Stimulated activated memory B cell treated with anti-CD40 and anti-IgM and Interleukin-4, amounts not matched to agents 10 μg/mL and 1 μg/mL and 100 μg/mL, for 72 hours (primary cell): Measurements from ENCODE around the gene SLX4.
A peak's percentile ranks its signal among the peaks of the same experiment; 100 is the strongest.

Source experiments
- ATAC-seq: fragments of 150-1000 bp; cut with Tn5 transposase; 2 replicates; pipeline ENCODE4 v1.10.0; 2021
- H3K27ac Mint-ChIP-seq: one replicate; pipeline ENCODE4 v1.8.0; 2022; ENCODE audit warnings: mild to moderate bottlenecking, mixed read lengths
- H3K27me3 Mint-ChIP-seq: one replicate; pipeline ENCODE4 v1.8.0; 2022; ENCODE audit warnings: mixed read lengths
- H3K36me3 Mint-ChIP-seq: one replicate; pipeline ENCODE4 v1.8.0; 2022; ENCODE audit warnings: mixed read lengths
- H3K4me1 Mint-ChIP-seq: one replicate; pipeline ENCODE4 v1.8.0; 2022; ENCODE audit warnings: mixed read lengths
- H3K4me3 Mint-ChIP-seq: one replicate; pipeline ENCODE4 v1.8.0; 2022; ENCODE audit warnings: mild to moderate bottlenecking, moderate library complexity, mixed read lengths
- H3K9me3 Mint-ChIP-seq: one replicate; pipeline ENCODE4 v1.8.0; 2022; ENCODE audit warnings: mixed read lengths

SLX4 gene

DNA sequence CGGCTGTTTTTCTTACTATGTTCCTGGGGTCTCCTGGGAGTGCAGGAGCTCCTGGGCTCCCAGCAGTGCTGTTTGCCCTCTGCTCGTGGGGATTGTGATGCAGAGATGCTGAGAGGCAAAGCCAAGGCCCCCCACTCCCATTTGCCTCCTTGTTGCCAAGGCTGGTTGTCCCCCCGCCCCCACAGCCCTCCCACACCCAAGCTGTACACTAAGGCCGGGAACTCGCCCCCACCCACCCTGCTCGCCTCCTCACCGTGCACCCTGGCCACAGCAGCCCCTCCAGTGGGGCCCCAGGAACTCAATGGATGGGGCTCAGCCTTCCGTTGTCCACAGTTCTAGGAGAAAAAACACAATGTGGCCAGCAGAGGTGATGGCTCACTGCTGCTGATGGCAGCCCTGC, 44.4 kb downstream of the SLX4 start:
- no peaks in the 10 kb centered on the region for H3K4me1 Mint-ChIP-seq

DNA sequence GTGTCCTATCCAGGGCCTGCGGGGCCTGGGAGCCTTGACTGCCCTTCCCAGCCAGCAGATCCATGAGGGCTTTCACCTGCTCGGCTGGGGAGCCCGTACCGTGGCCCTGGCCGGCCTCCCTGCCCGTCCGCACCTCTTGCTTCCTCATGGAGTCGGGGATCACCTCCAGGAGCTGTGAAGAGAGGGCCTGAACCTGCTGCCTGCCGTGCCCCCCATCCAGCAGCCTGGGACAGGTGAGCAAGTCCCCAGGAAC, 46.6 kb downstream of the SLX4 start:
- ATAC-seq = no peak
- H3K27ac Mint-ChIP-seq = no peak overlapping the region
- no peaks in the 10 kb centered on the region for H3K9me3 Mint-ChIP-seq
- H3K27me3 Mint-ChIP-seq = no peaks in the 10 kb centered on the region
- H3K36me3 Mint-ChIP-seq = peaks cover 19% of the 10 kb centered on the region
- no peak overlapping the region for H3K4me3 Mint-ChIP-seq
- H3K4me1 Mint-ChIP-seq = no peaks in the 10 kb centered on the region

More for the DNA sequence above, 44.4 kb downstream of the SLX4 start:
- H3K27ac Mint-ChIP-seq = no peak overlapping the region
- H3K9me3 Mint-ChIP-seq = peaks cover 6% of the 10 kb centered on the region
- H3K27me3 Mint-ChIP-seq = no peaks in the 10 kb centered on the region
- peaks cover 35% of the 10 kb centered on the region for H3K36me3 Mint-ChIP-seq
- no peak overlapping the region for H3K4me3 Mint-ChIP-seq
- no peak for ATAC-seq

DNA sequence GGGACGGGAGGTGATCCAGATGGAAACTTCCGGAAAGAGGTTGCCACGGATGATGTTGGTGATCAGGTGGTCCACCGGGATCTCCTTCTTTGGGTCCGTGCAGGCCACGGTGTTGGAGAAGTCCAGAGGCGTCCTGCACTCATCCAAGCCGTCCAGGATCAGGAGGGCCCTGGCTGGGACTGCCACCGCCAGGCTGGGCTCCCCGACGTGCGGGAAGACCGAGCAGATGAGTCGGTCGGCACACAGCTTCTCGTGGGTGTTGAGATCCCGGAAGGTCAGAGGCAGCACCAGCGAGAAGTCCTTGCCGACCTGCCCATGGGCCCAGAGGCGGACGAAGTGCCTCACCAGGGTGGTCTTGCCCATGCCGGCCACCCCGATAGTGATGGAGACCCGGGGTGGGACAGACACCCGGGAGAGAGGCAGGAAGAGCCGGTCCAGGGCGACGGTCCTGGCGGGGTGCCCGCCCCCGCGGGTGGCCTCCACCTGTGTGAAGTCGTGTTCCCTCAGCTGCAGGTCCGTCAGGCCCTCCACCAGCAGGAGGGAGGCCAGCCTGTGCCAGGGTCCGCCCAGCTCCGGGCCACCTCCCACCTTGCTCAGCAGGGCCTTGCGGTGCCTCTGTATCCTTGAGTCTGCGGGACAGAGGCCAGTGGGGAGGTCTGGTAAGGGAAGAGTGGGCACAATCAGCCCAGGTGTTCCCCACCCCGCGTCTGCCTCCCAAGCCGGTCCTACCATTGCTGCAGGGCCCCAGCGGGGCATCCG, 47.1 kb downstream of the SLX4 start:
- Mint-ChIP-seq H3K27me3 (no peaks in the 10 kb centered on the region), H3K9me3 (no peaks in the 10 kb centered on the region), H3K27ac (no peak overlapping the region), H3K36me3 (peaks cover 19% of the 10 kb centered on the region), H3K4me1 (no peaks in the 10 kb centered on the region), H3K4me3 (no peak overlapping the region)
- ATAC-seq = no peak

DNA sequence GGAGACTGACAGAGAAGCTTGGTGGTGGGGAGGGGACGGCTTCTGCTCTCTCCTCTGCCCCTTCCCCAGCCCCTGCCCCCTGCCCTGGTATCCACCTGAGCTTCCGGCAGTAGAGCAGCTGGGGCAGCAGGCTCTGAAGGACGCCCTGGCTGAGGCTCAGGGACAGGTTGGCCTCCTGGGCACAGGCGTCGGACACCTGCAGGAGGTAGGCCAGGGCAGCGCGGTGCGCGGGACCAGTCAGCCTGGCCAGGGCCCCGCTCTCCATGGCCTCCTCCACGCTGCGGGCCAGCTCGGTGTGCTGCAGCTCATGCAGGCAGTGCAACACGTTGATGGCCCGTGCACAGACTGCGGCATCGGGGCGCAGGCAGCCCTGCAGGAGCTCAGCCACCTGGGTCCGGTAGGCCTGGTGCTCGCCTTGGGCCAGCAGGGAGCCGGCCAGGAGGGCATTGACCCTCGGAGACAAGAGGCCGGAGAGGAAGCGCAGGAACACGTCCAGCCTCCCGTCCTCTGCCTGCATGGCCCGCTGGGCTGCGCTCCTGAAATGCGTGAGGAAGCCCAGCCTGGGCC, 48.4 kb downstream of the SLX4 start:
- H3K36me3 Mint-ChIP-seq = peaks cover 24% of the 10 kb centered on the region
- no peaks in the 10 kb centered on the region for H3K4me1 Mint-ChIP-seq
- H3K27me3 Mint-ChIP-seq = no peaks in the 10 kb centered on the region
- H3K27ac Mint-ChIP-seq = no peak overlapping the region
- H3K4me3 Mint-ChIP-seq = no peak overlapping the region
- no peak for ATAC-seq
- no peaks in the 10 kb centered on the region for H3K9me3 Mint-ChIP-seq

DNA sequence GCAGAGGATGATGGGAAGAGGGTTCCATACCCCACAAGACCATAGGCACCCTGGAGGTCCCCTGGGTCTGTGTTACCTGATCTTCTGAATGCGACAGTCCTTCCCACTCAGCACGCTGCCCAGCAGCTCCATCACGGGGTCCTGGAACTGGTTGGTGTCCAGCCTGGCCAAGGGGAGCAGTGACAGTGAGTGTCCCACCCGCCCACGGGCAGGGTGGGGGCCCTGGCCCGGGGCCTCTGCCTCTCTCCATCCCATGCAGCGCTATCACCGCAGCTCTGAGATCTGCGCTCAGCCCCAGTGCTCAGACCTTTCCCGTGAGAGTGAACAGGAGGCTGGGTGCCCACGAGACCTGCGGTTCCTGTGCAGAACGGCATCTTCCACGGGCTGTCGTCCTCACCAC, 49.8 kb downstream of the SLX4 start:
- Mint-ChIP-seq H3K27ac (no peak overlapping the region), H3K27me3 (no peaks in the 10 kb centered on the region), H3K4me1 (no peaks in the 10 kb centered on the region), H3K4me3 (no peak overlapping the region), H3K36me3 (peaks cover 36% of the 10 kb centered on the region), H3K9me3 (no peaks in the 10 kb centered on the region)
- no peak for ATAC-seq

DNA sequence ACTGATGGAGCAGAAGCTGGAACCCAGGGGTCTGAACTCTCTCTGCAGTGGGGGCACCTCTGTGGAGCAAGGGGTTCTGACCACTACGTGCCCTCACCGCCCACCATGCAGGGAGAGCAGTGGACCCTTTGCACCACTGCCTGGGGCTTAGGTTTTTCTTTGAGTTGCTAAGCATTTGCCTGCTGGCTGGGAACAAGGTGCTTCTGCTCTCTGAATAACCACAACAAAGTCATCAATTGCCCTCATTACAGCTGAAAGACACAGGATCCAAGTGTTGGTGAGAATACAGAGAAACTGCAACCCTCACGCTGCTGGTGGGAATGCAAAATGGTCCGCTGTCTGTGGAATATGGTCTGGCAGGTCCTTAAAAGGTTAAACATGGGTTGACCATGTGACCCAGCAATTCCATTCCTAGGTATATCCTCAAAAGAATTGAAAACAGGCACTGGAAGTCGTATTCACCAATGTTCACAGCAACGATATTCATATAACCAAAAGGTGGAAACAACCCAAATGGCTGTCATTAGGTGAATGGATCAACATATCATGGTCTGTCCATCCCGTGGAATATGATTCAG, 57.0 kb downstream of the SLX4 start:
- no peak overlapping the region for H3K4me3 Mint-ChIP-seq
- H3K27ac Mint-ChIP-seq = no peak overlapping the region
- no peak for ATAC-seq
- H3K36me3 Mint-ChIP-seq = peaks cover 62% of the 10 kb centered on the region
- H3K27me3 Mint-ChIP-seq = no peaks in the 10 kb centered on the region
- H3K4me1 Mint-ChIP-seq = peaks cover 9% of the 10 kb centered on the region
- peaks cover 13% of the 10 kb centered on the region for H3K9me3 Mint-ChIP-seq

DNA sequence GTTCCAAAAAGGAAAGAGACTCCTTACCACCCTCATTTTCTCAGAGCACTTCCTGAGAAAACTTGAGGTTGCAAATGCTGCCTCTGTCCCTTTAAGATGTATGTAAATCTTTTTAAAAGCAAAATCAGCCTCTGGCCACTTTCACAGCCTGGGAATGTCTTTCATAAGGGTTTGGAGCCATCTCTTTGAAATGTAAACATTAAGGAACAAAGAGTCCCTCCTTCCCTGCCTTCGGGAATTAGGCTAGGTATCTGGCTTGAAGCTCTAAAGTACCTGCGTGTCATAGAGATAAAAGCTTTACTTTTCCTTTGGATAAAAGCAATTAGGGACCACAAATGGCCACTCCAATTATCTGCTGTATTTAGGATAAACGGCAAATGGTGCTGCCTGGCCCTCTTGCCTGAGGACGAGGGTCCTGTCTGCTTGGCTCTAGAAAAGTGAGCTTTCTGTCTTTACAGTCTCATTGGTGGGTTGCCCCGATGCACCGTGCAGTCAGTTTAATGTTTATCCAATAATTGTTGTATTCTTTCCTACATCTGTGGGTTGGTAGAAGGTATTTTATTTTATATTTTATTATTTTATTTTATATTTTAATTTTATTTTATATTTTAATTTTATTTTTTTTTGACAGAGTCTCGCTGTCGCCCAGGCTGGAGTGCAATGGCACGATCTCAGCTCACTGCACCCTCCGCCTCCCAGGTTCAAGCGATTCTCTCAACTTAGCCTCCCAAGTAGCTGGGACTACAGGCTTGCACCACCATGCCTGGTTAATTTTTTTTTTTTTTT, 58.1 kb downstream of the SLX4 start:
- H3K36me3 Mint-ChIP-seq = peaks cover 68% of the 10 kb centered on the region
- H3K27ac Mint-ChIP-seq = no peak overlapping the region

DNA sequence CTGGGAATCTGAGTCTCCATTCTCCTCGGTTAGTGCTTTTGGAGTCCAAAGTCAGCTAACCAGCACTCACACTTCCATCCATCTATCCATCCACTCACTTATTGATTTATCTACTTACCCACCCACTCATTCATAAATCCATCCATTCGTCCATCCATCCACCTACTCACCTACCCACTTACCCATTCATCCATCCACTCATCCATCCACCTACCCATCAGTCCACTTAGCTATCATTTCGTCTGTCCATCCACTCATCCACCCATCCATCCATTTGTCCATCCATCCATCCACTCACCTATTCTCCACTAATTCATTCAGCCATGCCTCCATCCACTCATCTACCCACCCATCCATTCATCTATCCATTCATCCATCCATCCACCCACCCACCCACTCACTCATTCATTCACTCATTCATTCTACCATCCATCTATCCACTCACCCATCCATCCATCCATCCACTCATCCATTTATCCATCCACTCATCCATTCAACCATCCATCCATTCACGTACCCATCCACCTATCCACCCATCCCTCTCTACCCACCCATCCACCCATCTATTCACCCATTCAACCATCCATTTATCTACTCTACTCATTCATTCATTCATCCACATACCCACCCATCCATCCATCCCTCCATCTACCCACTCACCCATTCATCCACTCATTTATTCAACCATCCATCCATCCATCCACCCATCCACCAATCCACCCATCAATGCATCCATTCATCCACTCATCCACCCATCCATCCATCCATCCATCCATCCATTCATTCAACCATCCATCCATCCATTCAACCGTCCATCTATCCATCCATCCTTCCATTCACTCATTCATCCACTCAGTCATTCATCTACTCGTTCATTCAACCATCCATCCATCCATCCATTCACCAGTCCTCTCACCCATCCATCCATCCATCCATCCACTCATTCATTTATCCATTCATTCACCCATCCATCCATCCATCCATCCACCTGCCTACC, 60.3 kb downstream of the SLX4 start:
- no peak overlapping the region for H3K4me3 Mint-ChIP-seq
- no peak for ATAC-seq
- H3K9me3 Mint-ChIP-seq = peaks cover 13% of the 10 kb centered on the region
- H3K4me1 Mint-ChIP-seq = peaks cover 36% of the 10 kb centered on the region
- peaks cover 63% of the 10 kb centered on the region for H3K36me3 Mint-ChIP-seq
- H3K27me3 Mint-ChIP-seq = no peaks in the 10 kb centered on the region
- H3K27ac Mint-ChIP-seq = no peak overlapping the region

More for the DNA sequence above, 58.1 kb downstream of the SLX4 start:
- Mint-ChIP-seq H3K9me3 (peaks cover 13% of the 10 kb centered on the region), H3K27me3 (no peaks in the 10 kb centered on the region), H3K4me1 (peaks cover 20% of the 10 kb centered on the region), H3K4me3 (no peak overlapping the region)
- ATAC-seq = no peak

DNA sequence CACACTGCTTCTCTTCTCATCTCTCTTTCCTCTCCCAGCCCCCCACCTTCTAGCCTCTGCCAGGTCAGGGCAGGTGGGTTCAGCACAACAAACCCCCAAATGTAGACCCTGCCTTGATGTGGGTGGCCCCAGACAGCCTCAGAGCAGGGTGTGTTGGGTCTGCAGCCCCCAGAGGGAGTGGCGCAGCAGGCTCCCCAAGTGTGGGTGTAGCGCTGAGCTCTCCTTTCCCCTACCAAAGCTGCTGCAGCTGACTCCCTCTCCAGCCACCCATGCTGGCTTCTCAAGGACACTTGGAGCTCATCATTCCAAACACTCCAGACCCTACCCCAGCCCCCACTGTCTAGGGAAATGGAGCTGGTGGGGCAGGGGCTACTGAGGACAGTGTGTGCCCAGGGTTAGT, 61.5 kb downstream of the SLX4 start:
- H3K4me1 Mint-ChIP-seq = peaks cover 41% of the 10 kb centered on the region
- ATAC-seq = no peak
- H3K27ac Mint-ChIP-seq = peak overlapping the region; percentile 71
- H3K9me3 Mint-ChIP-seq = peaks cover 13% of the 10 kb centered on the region
- H3K4me3 Mint-ChIP-seq = no peak overlapping the region
- no peaks in the 10 kb centered on the region for H3K27me3 Mint-ChIP-seq
- H3K36me3 Mint-ChIP-seq = peaks cover 65% of the 10 kb centered on the region

DNA sequence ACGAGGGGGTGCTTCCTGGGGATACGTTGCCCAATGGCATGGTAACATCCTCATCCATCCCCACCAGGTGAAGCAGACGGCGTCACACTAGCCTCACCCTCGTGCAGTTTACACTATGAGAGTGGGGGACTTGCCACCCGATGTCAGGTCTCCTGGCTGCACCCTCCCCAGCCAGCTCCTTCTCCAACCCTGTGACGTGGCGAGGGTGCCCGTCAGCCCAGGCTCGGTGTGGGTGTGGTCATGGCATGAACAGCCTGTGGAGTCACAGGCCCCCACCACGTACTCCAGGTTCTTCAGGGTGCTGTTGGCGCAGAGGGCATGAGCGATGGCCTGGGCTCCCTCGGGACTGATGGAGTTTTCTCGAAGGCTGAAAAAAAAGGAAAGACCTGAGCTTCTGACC, 62.5 kb downstream of the SLX4 start:
- ATAC-seq = peak; percentile 41
- H3K27ac Mint-ChIP-seq = peak overlapping the region; percentile 71
- no peaks in the 10 kb centered on the region for H3K27me3 Mint-ChIP-seq
- H3K4me1 Mint-ChIP-seq = peaks cover 41% of the 10 kb centered on the region
- peaks cover 61% of the 10 kb centered on the region for H3K36me3 Mint-ChIP-seq
- peaks cover 13% of the 10 kb centered on the region for H3K9me3 Mint-ChIP-seq
- H3K4me3 Mint-ChIP-seq = no peak overlapping the region

DNA sequence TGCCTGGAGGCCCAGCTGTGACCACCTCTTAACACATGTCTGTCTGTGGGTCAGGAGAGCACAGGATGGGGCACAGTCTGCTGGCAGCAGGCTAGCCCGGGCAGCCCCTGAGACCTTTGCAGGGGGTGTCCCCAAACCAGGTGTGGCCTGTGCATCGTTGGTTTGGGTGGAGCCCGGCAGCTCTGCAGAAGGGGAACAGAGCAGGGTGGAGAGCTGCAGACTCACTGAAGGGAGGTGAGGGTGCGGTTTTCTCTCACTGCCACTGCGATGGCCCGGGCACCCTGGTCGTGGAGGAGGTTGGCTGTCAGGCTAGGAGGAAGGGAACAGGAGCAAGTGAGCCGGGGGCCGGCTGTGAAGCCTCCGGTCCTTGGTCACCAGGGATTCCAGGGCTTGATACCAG, 63.0 kb downstream of the SLX4 start:
- Mint-ChIP-seq H3K9me3 (peaks cover 13% of the 10 kb centered on the region), H3K36me3 (peaks cover 59% of the 10 kb centered on the region)
- ATAC-seq = peak; percentile 96

DNA sequence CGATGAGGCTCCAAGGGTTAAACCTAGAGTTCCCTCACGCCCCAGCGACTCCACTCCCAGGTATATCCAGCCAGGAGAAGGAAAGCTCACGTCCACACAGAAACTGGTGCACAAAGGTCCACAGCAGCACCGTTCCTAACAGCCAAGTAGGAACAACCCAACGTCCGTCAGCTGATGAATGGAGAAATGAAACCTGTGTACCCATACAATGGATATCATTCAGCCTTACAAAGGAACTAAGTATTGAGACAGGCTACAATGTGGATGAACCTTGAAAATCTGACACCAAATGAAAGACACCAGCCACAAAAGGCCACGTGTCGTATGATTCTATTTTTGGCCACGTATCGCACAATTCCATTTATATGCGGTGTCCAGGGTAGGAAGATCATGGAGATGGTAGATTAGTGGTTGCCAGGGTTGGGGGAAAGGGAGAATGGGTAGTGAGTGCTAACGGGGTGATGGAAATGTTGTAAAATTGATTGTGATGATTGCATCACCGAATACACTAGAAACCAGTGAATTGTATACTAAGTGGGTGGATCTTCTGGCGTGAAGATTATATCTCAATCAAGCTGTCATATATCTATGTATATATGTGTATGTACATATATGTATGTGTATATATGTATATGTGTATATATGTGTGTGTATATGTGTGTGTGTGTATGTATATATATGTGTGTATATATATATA, 64.3 kb downstream of the SLX4 start:
- no peak overlapping the region for H3K4me3 Mint-ChIP-seq
- peaks cover 57% of the 10 kb centered on the region for H3K36me3 Mint-ChIP-seq
- H3K4me1 Mint-ChIP-seq = peaks cover 41% of the 10 kb centered on the region
- H3K27ac Mint-ChIP-seq = no peak overlapping the region
- peaks cover 13% of the 10 kb centered on the region for H3K9me3 Mint-ChIP-seq
- ATAC-seq = no peak
- no peaks in the 10 kb centered on the region for H3K27me3 Mint-ChIP-seq

More for the DNA sequence above, 63.0 kb downstream of the SLX4 start:
- Mint-ChIP-seq H3K4me1 (peaks cover 41% of the 10 kb centered on the region), H3K27me3 (no peaks in the 10 kb centered on the region), H3K27ac (peak overlapping the region; percentile 71), H3K4me3 (no peak overlapping the region)

DNA sequence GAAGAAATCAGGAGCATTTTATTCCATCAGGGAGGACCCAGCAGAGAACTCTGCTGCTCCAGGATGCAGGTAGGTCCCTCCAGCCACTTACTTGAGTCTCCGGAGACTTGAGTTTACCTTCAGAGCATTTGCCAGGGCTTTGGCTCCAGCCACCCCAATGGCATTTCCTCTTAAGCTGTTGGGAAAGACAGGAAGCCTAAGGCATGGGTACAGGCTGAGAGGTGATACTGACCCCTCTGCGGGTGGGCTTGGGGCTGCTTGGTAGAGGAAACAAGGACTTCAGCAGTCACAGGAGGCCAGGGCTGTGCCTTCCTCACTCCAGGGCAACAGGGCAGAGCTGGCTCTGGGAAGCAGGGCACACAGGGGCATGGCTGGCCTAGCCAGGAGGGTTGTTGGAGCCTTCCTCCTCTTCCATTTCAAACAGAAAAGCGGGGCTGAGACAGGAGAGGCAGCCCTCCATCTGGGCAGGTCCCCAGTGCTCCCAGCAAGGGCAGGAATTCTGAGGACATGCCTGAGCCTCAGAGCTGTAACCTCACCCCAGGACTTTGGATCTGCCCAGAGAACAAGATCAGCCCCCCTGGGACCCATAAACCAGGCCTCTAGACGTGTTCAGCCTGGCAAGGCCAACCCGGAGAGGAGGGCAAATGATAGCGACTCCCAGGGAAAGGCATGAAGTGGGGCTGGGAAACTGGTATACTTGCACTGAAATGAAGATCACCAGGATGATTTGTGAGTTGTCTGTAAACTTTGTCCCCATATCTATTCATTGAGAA, 68.6 kb downstream of the SLX4 start:
- peaks cover 28% of the 10 kb centered on the region for H3K36me3 Mint-ChIP-seq
- no peaks in the 10 kb centered on the region for H3K27me3 Mint-ChIP-seq
- ATAC-seq = no peak
- H3K27ac Mint-ChIP-seq = no peak overlapping the region
- H3K9me3 Mint-ChIP-seq = no peaks in the 10 kb centered on the region
- H3K4me3 Mint-ChIP-seq = no peak overlapping the region
- peaks cover 18% of the 10 kb centered on the region for H3K4me1 Mint-ChIP-seq
